ENCODE results near the gene LRRC8B.
"Not testable (repeated sequence)": the region's sequence is repeated elsewhere in the genome, so short reads cannot be mapped to it uniquely, and the experiment has no call there.

LRRC8B gene

GRCh38 chr1:89587729-89588161 lies 63.1 kb downstream of the LRRC8B start:
- no peak for DNase-seq

GRCh38 chr1:89588480-89588879 lies 63.9 kb downstream of the LRRC8B start:
- no peak for DNase-seq

DNA sequence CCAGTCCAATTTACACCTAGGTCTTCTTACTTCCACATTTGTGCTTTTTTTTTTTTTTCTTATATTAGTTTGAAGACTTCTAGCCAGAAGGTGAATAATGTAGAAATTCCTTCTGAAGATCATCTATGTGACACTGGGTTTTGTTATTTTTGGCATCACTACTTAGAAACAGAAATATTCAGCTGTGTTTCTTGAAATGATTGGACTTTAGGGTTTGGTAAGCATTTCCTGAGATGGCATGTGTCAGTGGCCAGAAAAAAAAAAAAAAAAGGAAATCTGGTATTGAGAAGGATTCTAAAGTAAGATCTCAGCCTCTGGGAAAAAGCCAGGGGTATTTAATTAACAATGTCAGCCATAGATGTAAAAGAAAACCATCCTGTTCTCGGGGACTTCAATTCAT lies 64.9 kb downstream of the LRRC8B start:
- DNase-seq, result no peak

GRCh38 chr1:89590341-89591080 lies 65.9 kb downstream of the LRRC8B start:
- DNase-seq, result no peak

GRCh38 chr1:89592861-89593302 lies 68.3 kb downstream of the LRRC8B start:
- not testable (repeated sequence) for DNase-seq

- no peak for DNase-seq
Observed at GRCh38 chr1:89594096-89594740, 69.6 kb downstream of the LRRC8B start.

GRCh38 chr1:89596698-89597097 lies 72.1 kb downstream of the LRRC8B start:
- DNase-seq, result no peak

GRCh38 chr1:89598450-89599331 lies 74.1 kb downstream of the LRRC8B start:
- DNase-seq, result no peak

DNA sequence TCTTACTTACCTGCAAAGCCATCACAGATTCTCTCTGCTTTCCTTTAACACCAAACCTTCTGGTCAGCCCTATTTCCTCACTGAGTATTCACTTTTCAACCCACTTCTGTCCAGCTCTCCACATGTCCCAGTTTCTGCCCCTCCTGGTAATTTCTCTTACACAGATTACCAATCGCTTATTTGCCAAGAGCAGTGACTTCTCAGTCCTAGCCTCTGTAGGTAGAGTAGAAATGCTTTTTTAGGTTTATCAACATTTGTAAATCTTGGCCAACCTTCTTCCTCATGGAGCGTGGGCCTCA lies 74.7 kb downstream of the LRRC8B start:
- no peak for DNase-seq

GRCh38 chr1:89600451-89601224 lies 76.0 kb downstream of the LRRC8B start:
- DNase-seq, result no peak

- peak in 1 of 2 donors; percentile 46 for DNase-seq
Observed at GRCh38 chr1:89602871-89603404, 78.3 kb downstream of the LRRC8B start.

GRCh38 chr1:89603651-89604413 lies 79.2 kb downstream of the LRRC8B start:
- peak; percentile 53 to 70 for DNase-seq

GRCh38 chr1:89604414-89604735 lies 79.7 kb downstream of the LRRC8B start:
- DNase-seq, result peak; percentile 31 to 45

DNA sequence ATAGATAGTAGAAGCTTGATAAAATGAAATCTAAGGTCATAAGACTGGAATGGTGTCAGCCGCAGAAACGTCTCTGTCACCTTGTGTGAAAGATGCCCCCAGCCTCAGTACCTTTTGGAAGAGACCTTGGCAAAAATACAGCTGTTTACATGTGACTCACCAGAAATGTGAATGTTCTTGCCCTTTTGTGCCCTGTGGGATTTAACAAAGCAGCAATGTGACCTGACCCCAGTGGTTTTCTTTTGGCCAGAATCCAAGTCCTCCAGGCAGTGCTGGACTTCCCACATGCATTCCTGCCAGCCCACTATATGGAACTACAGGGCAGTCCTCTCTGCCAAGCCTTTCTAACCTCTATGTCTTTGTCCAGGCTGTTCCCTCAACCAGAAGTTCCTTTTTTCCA lies 81.1 kb downstream of the LRRC8B start:
- no peak for DNase-seq

GRCh38 chr1:89606227-89606980 lies 81.8 kb downstream of the LRRC8B start:
- DNase-seq, result no peak

DNA sequence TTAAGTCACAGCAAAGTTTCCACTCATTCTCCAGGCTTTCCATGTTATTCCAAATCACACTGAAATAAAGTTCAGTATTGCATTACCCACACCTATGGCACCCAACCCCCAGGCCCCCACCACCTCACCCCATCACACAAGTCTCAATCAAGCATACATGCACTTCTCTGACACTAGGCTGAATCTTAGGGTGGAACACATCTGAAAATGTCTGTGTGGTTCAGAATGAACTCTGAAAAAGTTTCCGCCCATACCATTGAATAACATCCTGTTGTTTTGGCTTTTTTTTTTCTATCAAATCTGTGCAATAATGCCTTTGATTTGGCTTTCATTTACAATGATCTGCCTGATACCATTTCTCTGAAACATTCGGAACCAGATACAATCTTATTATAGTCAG lies 82.5 kb downstream of the LRRC8B start:
- peak in 1 of 2 donors; percentile 59 for DNase-seq

DNA sequence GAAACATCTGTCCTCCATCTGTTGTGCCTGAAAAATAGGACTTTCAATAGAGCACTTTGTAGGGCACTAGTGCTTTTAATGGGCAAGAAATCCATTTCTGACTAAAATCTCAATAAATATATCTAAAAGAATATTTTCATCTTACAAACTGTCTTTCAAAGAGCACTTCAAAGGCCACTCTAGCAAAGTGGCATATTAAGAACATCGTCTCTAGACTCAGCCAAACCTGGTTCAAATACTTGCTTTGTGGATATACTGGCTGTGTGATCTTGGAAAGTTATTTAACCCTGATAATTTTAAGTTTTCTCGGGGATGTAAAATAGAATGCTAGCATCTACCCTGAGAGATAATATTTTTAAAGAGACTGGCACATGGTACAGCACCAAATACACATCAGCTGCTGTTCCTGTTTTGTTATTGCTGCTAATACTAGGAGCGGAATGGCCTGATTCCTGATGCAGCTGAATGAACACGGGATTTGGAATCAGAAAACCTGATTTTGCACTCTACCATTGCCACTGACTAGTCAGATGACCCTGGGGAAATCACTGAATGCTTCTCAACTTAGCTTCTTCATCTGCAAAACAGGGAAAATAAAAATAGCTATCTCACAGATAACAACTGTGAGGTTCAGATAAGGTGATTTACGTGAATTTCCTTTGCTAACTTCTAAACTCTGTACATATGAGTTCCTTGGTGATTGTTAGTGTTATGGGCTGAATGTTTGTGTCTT lies 83.1 kb downstream of the LRRC8B start:
- no peak for DNase-seq

DNA sequence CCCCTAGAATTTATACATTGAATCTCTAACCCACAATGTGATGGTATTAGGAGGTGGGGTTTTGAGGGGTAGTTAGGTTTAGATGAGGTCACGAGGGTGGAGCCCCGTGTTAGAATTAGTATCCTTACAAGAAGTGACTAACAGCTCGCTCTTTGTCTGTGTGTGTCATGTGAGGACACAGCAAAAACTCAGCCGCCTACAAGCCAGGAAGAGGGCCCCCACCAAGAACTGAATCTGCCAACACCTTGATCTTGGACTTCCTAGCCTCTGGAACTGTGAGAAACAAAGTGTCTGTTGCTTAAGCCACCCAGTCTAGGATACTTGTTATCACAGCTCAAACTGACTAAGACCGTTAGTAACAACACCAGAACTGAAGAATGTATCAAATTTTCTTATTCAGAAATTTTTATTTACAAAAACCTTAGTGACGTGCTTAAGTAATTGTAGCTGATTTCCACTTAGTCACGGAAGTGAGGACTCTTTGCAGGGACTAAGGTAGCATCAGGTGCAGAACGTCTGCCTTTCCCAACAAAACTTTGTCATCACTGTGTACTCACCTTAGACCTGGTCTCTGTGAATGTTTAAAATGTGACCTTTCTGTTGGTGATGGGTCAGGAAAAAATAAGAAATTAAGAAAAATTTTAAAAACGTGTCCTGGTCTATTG lies 83.8 kb downstream of the LRRC8B start:
- DNase-seq, result peak; percentile 69 to 79

DNA sequence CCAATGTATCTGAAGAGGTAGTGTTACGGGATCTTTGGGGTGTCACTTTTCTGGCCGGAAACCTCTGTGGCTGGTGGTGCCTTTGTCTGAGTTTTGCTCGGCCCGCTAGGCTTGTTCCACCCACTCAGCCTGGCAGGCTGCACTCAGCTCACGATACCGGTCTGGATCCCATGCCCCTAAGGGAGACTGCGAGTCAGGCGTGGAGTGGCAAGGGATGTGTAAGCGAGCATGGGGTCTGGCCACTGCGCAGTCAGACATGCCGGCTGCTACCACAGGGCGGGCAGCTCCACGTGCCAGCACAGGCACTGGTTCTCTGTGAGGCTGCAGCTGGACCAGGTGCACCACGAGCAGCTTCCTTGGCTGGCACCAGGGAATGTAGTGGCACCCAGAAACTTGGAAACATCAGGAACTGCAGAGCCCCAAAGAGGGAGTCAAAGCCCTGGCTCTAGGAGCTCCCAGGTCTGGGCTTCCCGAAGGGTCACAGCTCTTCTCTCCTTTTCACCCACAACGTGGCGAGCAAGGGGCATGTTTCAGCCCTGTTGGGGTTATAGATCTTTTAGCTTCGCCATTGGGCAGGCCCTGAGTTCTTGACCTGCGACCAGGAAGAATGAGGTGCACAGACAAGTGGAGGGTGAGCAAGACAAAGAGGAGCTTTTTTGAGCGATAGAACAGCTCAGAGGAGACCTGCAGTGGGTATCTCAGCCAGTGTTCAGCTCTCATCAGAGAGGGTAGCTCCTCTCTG lies 84.5 kb downstream of the LRRC8B start:
- DNase-seq, result peak; percentile 64 to 66
